IMR-90 (cell line): ENCODE data around the gene LMNTD2. TPM values are rescaled to one million over a fixed set of nuclear protein-coding genes. Genes with fewer than 3 reads are reported as not detected.

ENCODE experiments used
- ATAC-seq: fragments of 200-7000 bp; cut with Tn5 transposase; 2 replicates; pipeline ENCODE4 v1.9.1; 2020; ENCODE audit warnings: low read depth, mild to moderate bottlenecking, moderate library complexity
- BruUV-seq: library from RNA; stranded (reverse); fragments of 400-500 nt; replicated peaks from 2 replicates; lab custom pipeline; 2021; lab: Mats Ljungman, UMichigan
- CTCF ChIA-PET: fragments of 300-600 bp; formaldehyde crosslinking; extraction: SDS; loops from one replicate; lab custom pipeline; 2021; ENCODE audit warnings: antibody characterized with exemption; lab: Yijun Ruan, JAX
- POLR2A ChIA-PET: fragments of 300-600 bp; sonication (Branson Sonifier 250); formaldehyde crosslinking; loops from one replicate; lab custom pipeline; 2022; ENCODE audit warnings: antibody characterized with exemption; ENCODE audit not compliant: unreplicated experiment; lab: Charles Lee
- DNase-seq: peaks from one replicate; pipeline ENCODE4 v3.0.0; 2013
- H2AFZ ChIP-seq: replicated peaks from 2 replicates; pipeline ENCODE3; 2013; ENCODE audit warnings: low read length, mild to moderate bottlenecking; ENCODE audit not compliant: poor library complexity
- H2AK5ac ChIP-seq: 2 replicates; pipeline ENCODE4 v1.6.1; 2013; ENCODE audit warnings: low read depth, low read length, inconsistent platforms
- H2AK9ac ChIP-seq: replicated peaks from 2 replicates; pipeline ENCODE3; 2013; ENCODE audit warnings: mild to moderate bottlenecking, low read depth, low read length, moderate library complexity; ENCODE audit not compliant: poor library complexity
- H2BK120ac ChIP-seq: 2 replicates; pipeline ENCODE4 v1.6.1; 2013; ENCODE audit warnings: low read depth, low read length, inconsistent platforms
- H2BK15ac ChIP-seq: 3 replicates; pipeline ENCODE4 v1.6.1; 2013; ENCODE audit warnings: low read depth, low read length, inconsistent platforms
- H2BK20ac ChIP-seq: 2 replicates; pipeline ENCODE4 v1.6.1; 2013; ENCODE audit warnings: low read depth, mild to moderate bottlenecking, inconsistent platforms, low read length, moderate library complexity
- H2BK5ac ChIP-seq: 2 replicates; pipeline ENCODE4 v1.6.1; 2013; ENCODE audit warnings: mild to moderate bottlenecking, low read depth, low read length, inconsistent platforms; ENCODE audit not compliant: poor library complexity, severe bottlenecking
- H3K14ac ChIP-seq: replicated peaks from 2 replicates; pipeline ENCODE4 v1.6.1; 2013; ENCODE audit warnings: low read depth, low read length, inconsistent platforms
- H3K18ac ChIP-seq: 2 replicates; pipeline ENCODE4 v1.6.1; 2013; ENCODE audit warnings: low read depth, low read length, control low read depth
- H3K23ac ChIP-seq: 2 replicates; pipeline ENCODE4 v1.6.1; 2013; ENCODE audit warnings: low read depth, low read length, inconsistent platforms
- H3K27ac ChIP-seq: 2 replicates; pipeline ENCODE4 v1.5.1; 2013; ENCODE audit warnings: mild to moderate bottlenecking, control low read depth, low read length; ENCODE audit not compliant: insufficient read depth
- H3K27me3 ChIP-seq: 2 replicates; pipeline ENCODE4 v1.6.1; 2013; ENCODE audit warnings: low read length; ENCODE audit not compliant: control insufficient read depth, insufficient read depth
- H3K36me3 ChIP-seq: 2 replicates; pipeline ENCODE4 v1.6.1; 2013; ENCODE audit warnings: low read length, mixed read lengths; ENCODE audit not compliant: control insufficient read depth, insufficient read depth
- H3K4ac ChIP-seq: 2 replicates; pipeline ENCODE4 v1.6.1; 2013; ENCODE audit warnings: low read depth, low read length, inconsistent platforms
- H3K4me1 ChIP-seq: 2 replicates; pipeline ENCODE4 v1.6.1; 2013; ENCODE audit warnings: low read length, mixed read lengths; ENCODE audit not compliant: control insufficient read depth, insufficient read depth
- H3K4me2 ChIP-seq: 2 replicates; pipeline ENCODE4 v1.6.1; 2013; ENCODE audit warnings: low read depth, mild to moderate bottlenecking, control low read depth, low read length, moderate library complexity
- H3K4me3 ChIP-seq: 2 replicates; pipeline ENCODE4 v1.5.1; 2013; ENCODE audit warnings: low read depth, mild to moderate bottlenecking, control low read depth, low read length, moderate library complexity; ENCODE audit not compliant: insufficient read depth
- H3K56ac ChIP-seq: 2 replicates; pipeline ENCODE4 v1.6.1; 2013; ENCODE audit warnings: low read length, inconsistent platforms; ENCODE audit not compliant: insufficient read depth; ENCODE audit errors: extremely low read depth
- H3K79me1 ChIP-seq, 2 experiments: 2 replicates each; pipeline ENCODE4 v1.6.1; 2013; ENCODE audit warnings: low read length in 2 of 2, inconsistent platforms in 1 of 2, low read depth in 1 of 2
- H3K9ac ChIP-seq: 2 replicates; pipeline ENCODE4 v1.6.1; 2013; ENCODE audit warnings: low read depth, low read length, control low read depth
- H3K9me1 ChIP-seq: 2 replicates; pipeline ENCODE4 v1.6.1; 2013; ENCODE audit warnings: low read length, inconsistent platforms; ENCODE audit not compliant: insufficient read depth
- H3K9me3 ChIP-seq: 2 replicates; pipeline ENCODE4 v1.6.1; 2013; ENCODE audit warnings: low read length; ENCODE audit not compliant: control insufficient read depth, insufficient read depth
- H4K20me1 ChIP-seq: 2 replicates; pipeline ENCODE4 v1.6.1; 2013; ENCODE audit warnings: low read length, inconsistent platforms; ENCODE audit not compliant: insufficient read depth
- H4K5ac ChIP-seq: 2 replicates; pipeline ENCODE4 v1.6.1; 2013; ENCODE audit warnings: mild to moderate bottlenecking, low read depth, low read length, control low read depth
- H4K8ac ChIP-seq, 2 experiments: 2 replicates each; pipeline ENCODE4 v1.6.1; 2013; ENCODE audit warnings: low read depth in 2 of 2, low read length in 2 of 2, control low read depth in 1 of 2, inconsistent platforms in 1 of 2
- H4K91ac ChIP-seq: 2 replicates; pipeline ENCODE4 v1.6.1; 2013; ENCODE audit warnings: low read depth, low read length, inconsistent platforms; ENCODE audit not compliant: insufficient read depth
- MAFK ChIP-seq: IDR thresholded peaks from 2 replicates; pipeline ENCODE4 v1.6.1; 2012; ENCODE audit warnings: low read depth, low read length, improper control_type of control experiment
- RCOR1 ChIP-seq: IDR thresholded peaks from 2 replicates; pipeline ENCODE4 v1.6.1; 2012; ENCODE audit warnings: mild to moderate bottlenecking, low read length, improper control_type of control experiment; ENCODE audit not compliant: insufficient replicate concordance
- RFX5 ChIP-seq: IDR thresholded peaks from 2 replicates; pipeline ENCODE4 v1.8.0; 2012; ENCODE audit warnings: low read depth, mild to moderate bottlenecking, low read length, moderate library complexity
- WGBS, 2 experiments: methylation state at CpG; one replicate each; pipeline versions ENCODE4 v1.1.5 to v1.1.7; 2013; ENCODE audit warnings: missing lambda C conversion rate in 2 of 2; ENCODE audit not compliant: insufficient read length in 1 of 2; ENCODE audit errors: extremely low coverage in 2 of 2; 5-methylcytosine and 5-hydroxymethylcytosine counted together
- dilution Hi-C: fragments of 300-500 bp; cut with HindIII; formaldehyde crosslinking; loops from one replicate; pipeline ENCODE4 v1.14.3; 2018; ENCODE audit warnings: low sequenced_read_pairs; ENCODE audit not compliant: unreplicated experiment
- in situ Hi-C: fragments of 300-500 bp; cut with MboI; formaldehyde crosslinking; loops from 3 replicates; pipeline ENCODE4 v1.14.3; 2019; ENCODE audit warnings: low sequenced_read_pairs, inconsistent platforms, mixed read lengths
- intact Hi-C: fragments of 100-400 bp; cut with micrococcal nuclease; formaldehyde crosslinking; loops from 2 replicates; pipeline ENCODE4 v1.10.0; 2022
- polyA plus RNA-seq, 3 experiments: library from polyadenylated mRNA; depleted of rRNA; stranded (reverse); fragments of >200 nt; gene quantifications; 2 replicates each; pipeline ENCODE4 v1.2.3, GENCODE V29; 2012; ENCODE audit warnings: low replicate concordance in 1 of 3
- total RNA-seq: library from RNA; depleted of rRNA; stranded (reverse); fragments of >200 nt; gene quantifications from 2 replicates; pipeline ENCODE4 v1.2.3, GENCODE V29; 2012

Gene LMNTD2
- total and polyA plus RNA-seq, 2 of the 4 experiments (the other 2 are of a cell fraction): 0.18 to 1.3 TPM

DNA sequence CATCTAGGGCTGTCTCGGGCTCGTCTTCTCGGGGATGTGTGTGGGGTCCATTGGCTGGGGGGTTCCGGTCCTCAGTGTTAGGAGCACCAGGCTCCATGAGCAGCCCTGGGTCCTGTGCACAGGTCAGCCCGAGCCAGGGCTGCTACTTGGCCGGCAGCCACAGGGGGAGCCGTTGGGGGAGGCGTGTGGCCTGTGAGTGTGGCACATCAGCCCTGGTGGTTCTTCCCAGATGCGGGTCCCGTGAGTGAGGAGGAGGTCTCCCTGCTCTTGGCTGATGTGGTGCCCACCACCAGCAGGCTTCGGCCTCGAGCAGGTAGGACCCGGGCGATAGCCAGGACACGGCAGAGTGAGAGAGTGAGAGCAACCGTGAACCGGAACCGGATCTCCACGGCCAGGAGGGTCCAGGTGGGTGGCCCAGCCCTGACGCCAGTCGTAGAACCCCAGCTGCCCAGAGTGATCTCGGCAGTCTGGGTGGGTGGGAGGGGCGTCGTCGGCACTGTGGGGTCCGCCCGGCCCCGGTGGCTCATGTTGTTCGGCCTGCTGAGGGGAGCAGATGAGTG lies 36.7 kb upstream of the LMNTD2 start:
- H2AFZ ChIP-seq: no peak overlapping the region
- no peak overlapping the region for H3K14ac ChIP-seq
- H3K36me3 ChIP-seq: peaks cover 78% of the 10 kb centered on the region
- no peak overlapping the region for H3K27ac ChIP-seq
- DNase-seq (no peak), ATAC-seq (no peak)
- in situ Hi-C loops (no loop called here), intact Hi-C loops (no loop called here), dilution Hi-C loops (no loop called here)
- no peak overlapping the region for H2BK15ac ChIP-seq
- no peak overlapping the region for H2BK120ac ChIP-seq
- WGBS, 2 experiments: 100% methylated on average over 4 of the region's 29 CpGs; no CpG with 5 or more reads in 1 of the 2 experiments
- POLR2A ChIA-PET: no interaction called here
- no peak overlapping the region for H3K4ac ChIP-seq
- peaks cover 32% of the 10 kb centered on the region for H4K20me1 ChIP-seq
- no peaks in the 10 kb centered on the region for H3K9me1 ChIP-seq
- H3K18ac ChIP-seq: no peak overlapping the region
- H4K5ac ChIP-seq: no peak overlapping the region
- H3K23ac ChIP-seq: no peak overlapping the region
- no peak overlapping the region for H2AK5ac ChIP-seq
- no peak overlapping the region for H3K4me2 ChIP-seq
- no peak overlapping the region for H3K9ac ChIP-seq
- no peaks in the 10 kb centered on the region for H3K27me3 ChIP-seq
- H3K4me3 ChIP-seq: no peak overlapping the region
- no peak overlapping the region for H3K56ac ChIP-seq
- peaks cover 27 to 59% of the 10 kb centered on the region in 2 experiments for H3K79me1 ChIP-seq
- CTCF ChIA-PET: no interaction called here
- no peak for TF ChIP-seq RFX5
- no peak for TF ChIP-seq RCOR1
- TF ChIP-seq MAFK: no peak
- H3K9me3 ChIP-seq: no peaks in the 10 kb centered on the region
- BruUV-seq: no TSS peak
- no peak overlapping the region for H2AK9ac ChIP-seq
- no peaks in the 10 kb centered on the region for H3K4me1 ChIP-seq
- no peak overlapping the region for H4K91ac ChIP-seq
- no peak overlapping the region for H2BK20ac ChIP-seq
- H4K8ac ChIP-seq: no peak overlapping the region
- no peak overlapping the region for H2BK5ac ChIP-seq
